DMS 273 (cell line): Measurements from ENCODE around the gene KRT17.
"Not testable (repeated sequence)": the region's sequence is repeated elsewhere in the genome, so short reads cannot be mapped to it uniquely, and the experiment has no call there.

Experiments used
- DNase-seq: peaks from one replicate; lab custom pipeline; 2025; ENCODE audit not compliant: unreplicated experiment; lab: John Stamatoyannopoulos, UW

Gene KRT17

DNA sequence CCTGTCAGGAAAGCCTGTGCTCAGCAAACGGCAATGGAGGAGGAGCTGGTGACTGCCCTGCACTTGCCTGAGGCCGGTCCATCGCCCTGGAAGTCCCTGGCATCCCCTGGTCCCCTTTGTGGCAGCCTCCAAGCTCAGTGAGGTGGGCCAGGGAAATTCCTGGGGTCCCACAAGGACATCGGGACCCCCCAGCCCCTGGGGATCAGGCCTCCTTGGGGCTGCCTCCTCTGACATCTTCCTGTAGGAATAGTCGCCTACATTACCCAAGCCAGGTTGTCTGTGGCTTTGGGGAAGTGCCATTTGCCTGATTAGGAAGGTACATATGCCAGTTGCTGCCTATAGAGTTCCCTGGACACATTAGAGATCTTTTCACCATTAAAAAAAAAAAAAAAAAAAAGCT, 45.4 kb downstream of the KRT17 start:
- no peak for DNase-seq

GRCh38 chr17:41578538-41578937, 45.8 kb downstream of the KRT17 start:
- no peak for DNase-seq

GRCh38 chr17:41576740-41577139, 47.6 kb downstream of the KRT17 start:
- DNase-seq = not testable (repeated sequence)

DNA sequence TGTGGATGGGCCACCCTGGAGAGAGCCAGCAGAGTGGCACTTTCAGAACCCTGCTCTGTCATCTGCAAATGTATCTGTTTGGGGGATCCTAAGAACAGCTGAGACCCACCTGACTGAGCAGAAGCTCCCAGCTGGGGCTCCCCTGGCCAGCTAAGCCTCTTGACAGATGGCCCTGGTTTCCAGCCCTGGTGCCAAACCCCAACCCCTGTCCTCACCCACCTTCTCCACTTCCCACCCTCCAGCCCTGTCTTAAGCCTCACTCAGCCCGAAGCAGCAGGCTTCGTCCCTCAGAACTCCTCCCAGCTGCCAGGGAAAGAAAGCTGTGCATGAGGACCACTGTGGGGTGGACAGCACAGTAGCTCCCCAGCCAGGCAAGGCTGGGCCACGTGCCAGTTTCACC, 49.0 kb downstream of the KRT17 start:
- peak; percentile 50 for DNase-seq

- DNase-seq = no peak
Measured at GRCh38 chr17:41571561-41572434, 52.6 kb downstream of the KRT17 start, which contains the start of gene KRT9. TSS of gene KRT9 (minus strand) at chr17:41572059. CDS start at chr17:41571992, 67 bp downstream.
